ENCODE data around the gene MAML3. TPM values are rescaled to one million over a fixed set of nuclear protein-coding genes. Genes with fewer than 3 reads are reported as not detected.

Gene MAML3
- total RNA-seq, 2 donors from 2014 or later = 29.2 to 32.2 TPM

GRCh38 chr4:139942241-139942640 lies 211.7 kb downstream of the MAML3 start:
- peak overlapping the region; percentile 61 for H3K27ac Mint-ChIP-seq
- H3K27ac ChIP-seq (ENCODE audit: low read depth, low read length) = no peak overlapping the region
- H3K27me3 Mint-ChIP-seq (ENCODE audit: insufficient read depth) = no peaks in the 10 kb centered on the region

DNA sequence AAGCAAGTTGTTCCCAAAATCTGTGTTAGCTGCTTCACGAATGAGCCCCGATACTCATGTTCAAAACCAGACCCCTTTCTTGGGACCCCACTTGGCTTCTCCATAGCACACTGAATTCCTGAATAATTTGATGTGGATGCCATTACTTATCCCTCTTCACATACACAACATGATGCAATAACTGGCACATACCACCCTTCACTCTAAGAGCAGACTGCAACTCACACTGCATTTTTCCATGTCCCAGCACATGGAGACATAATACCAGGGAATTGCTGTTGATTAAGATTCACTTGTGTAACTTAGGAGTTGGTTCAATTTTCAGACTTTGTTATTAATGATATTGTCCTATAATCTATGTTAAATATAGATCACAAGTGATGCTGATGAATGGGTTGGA lies 213.4 kb downstream of the MAML3 start:
- Histone ChIP-seq H3K9me3 (ENCODE audit: control insufficient read depth, low read length) (no peaks in the 10 kb centered on the region), H3K27me3 (ENCODE audit: control insufficient read depth, insufficient read depth, low read length, poor library complexity, severe bottlenecking) (no peaks in the 10 kb centered on the region), H3K27ac (ENCODE audit: low read depth, low read length) (no peak overlapping the region), H3K4me1 (ENCODE audit: control insufficient read depth, insufficient read depth, low read length) (peaks cover 11% of the 10 kb centered on the region), H3K4me3 (ENCODE audit: low read length) (no peak overlapping the region), H3K9ac (ENCODE audit: extremely low read depth, low read length, poor library complexity, severe bottlenecking) (no peak overlapping the region), H3K36me3 (ENCODE audit: control insufficient read depth, insufficient read depth, low read length) (peaks cover 10% of the 10 kb centered on the region)
- TF ChIP-seq CTCF (conservative IDR thresholded peaks at IDR 0.05) = no peak
- H3K27ac Mint-ChIP-seq = no peak overlapping the region
- H3K9me3 Mint-ChIP-seq = peaks cover 5% of the 10 kb centered on the region
- H3K36me3 Mint-ChIP-seq (ENCODE audit: low read depth) = peaks cover 7% of the 10 kb centered on the region
- H3K4me3 Mint-ChIP-seq = no peak overlapping the region
- peaks cover 42% of the 10 kb centered on the region for H3K4me1 Mint-ChIP-seq
- no peak for DNase-seq
- H3K27me3 Mint-ChIP-seq (ENCODE audit: insufficient read depth) = no peaks in the 10 kb centered on the region
- 98 to 100% methylated on average over 2 of the region's 2 CpGs for WGBS, 2 experiments (ENCODE audit: insufficient coverage in 1 of 2, insufficient read length in 1 of 2)

More at GRCh38 chr4:139942241-139942640, 211.7 kb downstream of the MAML3 start:
- no peak for TF ChIP-seq CTCF (conservative IDR thresholded peaks at IDR 0.05)
- Mint-ChIP-seq H3K9me3 (peaks cover 5% of the 10 kb centered on the region), H3K36me3 (ENCODE audit: low read depth) (peaks cover 7% of the 10 kb centered on the region), H3K4me3 (no peak overlapping the region), H3K4me1 (peaks cover 29% of the 10 kb centered on the region)
- Histone ChIP-seq H3K36me3 (ENCODE audit: control insufficient read depth, insufficient read depth, low read length) (peaks cover 15% of the 10 kb centered on the region), H3K4me1 (ENCODE audit: control insufficient read depth, insufficient read depth, low read length) (peaks cover 11% of the 10 kb centered on the region), H3K9ac (ENCODE audit: extremely low read depth, low read length, poor library complexity, severe bottlenecking) (no peak overlapping the region), H3K4me3 (ENCODE audit: low read length) (no peak overlapping the region), H3K27me3 (ENCODE audit: control insufficient read depth, insufficient read depth, low read length, poor library complexity, severe bottlenecking) (no peaks in the 10 kb centered on the region), H3K9me3 (ENCODE audit: control insufficient read depth, low read length) (no peaks in the 10 kb centered on the region)
- 90 to 100% methylated on average over 2 to 3 of the region's 3 CpGs for whole genome bisulfite sequencing, 2 experiments (ENCODE audit: insufficient coverage in 1 of 2, insufficient read length in 1 of 2)
- no peak for DNase-seq

DNA sequence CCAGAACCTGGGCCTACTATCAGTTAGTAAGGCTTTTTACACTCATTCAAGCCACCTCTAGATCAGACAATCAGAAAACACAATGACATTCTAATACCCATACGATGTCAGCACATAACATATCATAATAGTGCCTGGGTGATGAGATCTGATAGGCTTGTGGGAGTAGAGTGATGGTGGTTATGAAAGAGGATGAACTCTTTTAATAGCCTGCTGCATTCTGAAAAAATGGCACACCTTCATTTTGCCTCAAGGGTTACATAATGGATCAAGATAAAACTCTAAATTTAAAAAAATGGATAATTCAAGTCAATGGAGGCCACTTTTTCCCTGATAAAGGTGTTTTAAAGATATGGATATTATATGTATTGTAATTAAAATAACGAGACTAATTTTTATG lies 215.6 kb downstream of the MAML3 start:
- Histone ChIP-seq H3K27ac (ENCODE audit: low read depth, low read length) (no peak overlapping the region), H3K4me3 (ENCODE audit: low read length) (no peak overlapping the region), H3K27me3 (ENCODE audit: control insufficient read depth, insufficient read depth, low read length, poor library complexity, severe bottlenecking) (no peaks in the 10 kb centered on the region), H3K4me1 (ENCODE audit: control insufficient read depth, insufficient read depth, low read length) (peaks cover 13% of the 10 kb centered on the region), H3K36me3 (ENCODE audit: control insufficient read depth, insufficient read depth, low read length) (peaks cover 10% of the 10 kb centered on the region), H3K9ac (ENCODE audit: extremely low read depth, low read length, poor library complexity, severe bottlenecking) (no peak overlapping the region), H3K9me3 (ENCODE audit: control insufficient read depth, low read length) (no peaks in the 10 kb centered on the region)
- Mint-ChIP-seq H3K27me3 (ENCODE audit: insufficient read depth) (no peaks in the 10 kb centered on the region), H3K9me3 (peaks cover under 1% of the 10 kb centered on the region), H3K27ac (no peak overlapping the region), H3K36me3 (ENCODE audit: low read depth) (peaks cover 4% of the 10 kb centered on the region), H3K4me3 (no peak overlapping the region), H3K4me1 (peaks cover 40% of the 10 kb centered on the region)
- no peak for DNase-seq
- 100% methylated on average over 1 of the region's 2 CpGs; no CpG with 5 or more reads in 1 of the 2 experiments for WGBS, 2 experiments (ENCODE audit: insufficient coverage in 1 of 2, insufficient read length in 1 of 2)
- TF ChIP-seq CTCF (conservative IDR thresholded peaks at IDR 0.05) = no peak
